Stimulated activated CD4-positive, alpha-beta T cell treated with anti-CD3 and anti-CD28 coated beads, TNF-alpha, amount 100 ng/mL, for 48 hours (primary cell): ENCODE data around the gene CALML6.
"Not testable (repeated sequence)": the region's sequence is repeated elsewhere in the genome, so short reads cannot be mapped to it uniquely, and the experiment has no call there.

ENCODE experiments used
- DNase-seq, 3 donors: peaks; one replicate each; pipeline ENCODE4 v3.0.0-alpha.2; 2020; ENCODE audit warnings: low read depth in 3 of 3

The CALML6 gene

GRCh38 chr1:1914971-1915692 lies at the start of gene CALML6:
CALML6 (plus strand) TSS chr1:1915260; CDS start chr1:1915281, 21 bp downstream.
- no peak for DNase-seq

GRCh38 chr1:1867164-1867563 lies 47.9 kb upstream of the CALML6 start:
- DNase-seq = no peak

GRCh38 chr1:1869469-1869868 lies 45.6 kb upstream of the CALML6 start:
- DNase-seq = no peak

GRCh38 chr1:1872329-1872994 lies 42.6 kb upstream of the CALML6 start:
- no peak for DNase-seq

GRCh38 chr1:1873186-1873585 lies 41.9 kb upstream of the CALML6 start:
- no peak for DNase-seq

- no peak for DNase-seq
Observed at GRCh38 chr1:1874901-1875300, 40.2 kb upstream of the CALML6 start.

GRCh38 chr1:1875932-1876331 lies 39.1 kb upstream of the CALML6 start:
- DNase-seq = peak in 1 of 3 donors; percentile 39

GRCh38 chr1:1876335-1876930 lies 38.6 kb upstream of the CALML6 start:
- no peak for DNase-seq

- no peak for DNase-seq
Observed at GRCh38 chr1:1877865-1878436, 37.1 kb upstream of the CALML6 start.

- DNase-seq = no peak
Observed at GRCh38 chr1:1879942-1880341, 35.1 kb upstream of the CALML6 start.

- DNase-seq = no peak
Observed at GRCh38 chr1:1880617-1881312, 34.3 kb upstream of the CALML6 start.

- DNase-seq = no peak
Observed at GRCh38 chr1:1881727-1882126, 33.3 kb upstream of the CALML6 start.

- DNase-seq = no peak
Observed at GRCh38 chr1:1883092-1883873, 31.8 kb upstream of the CALML6 start.

GRCh38 chr1:1883890-1884289 lies 31.2 kb upstream of the CALML6 start:
- not testable (repeated sequence) for DNase-seq

- no peak for DNase-seq
Observed at GRCh38 chr1:1889090-1889750, 25.8 kb upstream of the CALML6 start.

- peak in 1 of 3 donors; percentile 34 for DNase-seq
Observed at GRCh38 chr1:1889847-1890505, 25.1 kb upstream of the CALML6 start.

- DNase-seq = peak; percentile 73 to 80 (median 74)
Observed at GRCh38 chr1:1890506-1891348, 24.3 kb upstream of the CALML6 start, which contains the start of gene GNB1. GNB1 (minus strand) TSS chr1:1891087; CDS start chr1:1825453, 65,634 bp downstream.

GRCh38 chr1:1891349-1892078 lies 23.5 kb upstream of the CALML6 start:
- DNase-seq = peak; percentile 44 to 65 (median 46)
